ENCODE measurements around the gene INHBE. TPM values are rescaled to one million over a fixed set of nuclear protein-coding genes. Genes with fewer than 3 reads are reported as not detected.

The INHBE gene
- total and polyA plus RNA-seq, 8 donors = not detected

GRCh38 chr12:57444744-57445143 lies 10.4 kb upstream of the INHBE start:
- no peaks in the 10 kb centered on the region for H3K27me3 ChIP-seq
- intact Hi-C loops (cut with DNase I; ENCODE audit: low total_unique reads) = no loop called here
- WGBS, 5 donors = 74 to 81% (median 78%) methylated on average over 5 of the region's 5 CpGs

GRCh38 chr12:57446292-57446960 lies 8.7 kb upstream of the INHBE start:
- intact Hi-C loops (cut with DNase I; ENCODE audit: low total_unique reads) = no loop called here
- Histone ChIP-seq H3K9me3 (no peaks in the 10 kb centered on the region), H3K27ac (no peak overlapping the region), H3K27me3 (no peaks in the 10 kb centered on the region), H3K36me3 (no peaks in the 10 kb centered on the region), H3K4me3 (no peak overlapping the region), H3K4me1 (no peaks in the 10 kb centered on the region)
- DNase-seq = no peak
- 93 to 97% (median 96%) methylated on average over 6 of the region's 6 CpGs for WGBS, 5 donors
- TF ChIP-seq POLR2AphosphoS5 (IDR thresholded peaks at IDR 0.05) (no peak), POLR2A (IDR thresholded peaks at IDR 0.05) (no peak), CTCF (IDR thresholded peaks at IDR 0.05) (no peak)

More at GRCh38 chr12:57444744-57445143, 10.4 kb upstream of the INHBE start:
- H3K27ac ChIP-seq = no peak overlapping the region
- no peaks in the 10 kb centered on the region for H3K9me3 ChIP-seq
- no peaks in the 10 kb centered on the region for H3K36me3 ChIP-seq
- H3K4me3 ChIP-seq = no peak overlapping the region
- no peaks in the 10 kb centered on the region for H3K4me1 ChIP-seq
- no peak for TF ChIP-seq POLR2A (IDR thresholded peaks at IDR 0.05)
- no peak for TF ChIP-seq CTCF (IDR thresholded peaks at IDR 0.05)
- no peak for TF ChIP-seq EP300 (IDR thresholded peaks at IDR 0.05)
- TF ChIP-seq POLR2AphosphoS5 (IDR thresholded peaks at IDR 0.05) = no peak
- DNase-seq = no peak

- H3K27me3 ChIP-seq = peaks cover 0 to 8% (median 0%) of the 10 kb centered on the region in 3 donors
- WGBS, 5 donors = 86 to 94% (median 88%) methylated on average over 2 of the region's 2 CpGs
- H3K4me1 ChIP-seq = peaks cover 0 to 9% (median 3%) of the 10 kb centered on the region in 4 donors
- no peak overlapping the region for H3K4me3 ChIP-seq
- no peak for DNase-seq
- TF ChIP-seq POLR2A (IDR thresholded peaks at IDR 0.05) (no peak), POLR2AphosphoS5 (IDR thresholded peaks at IDR 0.05) (no peak), EP300 (IDR thresholded peaks at IDR 0.05) (no peak), CTCF (IDR thresholded peaks at IDR 0.05) (no peak)
- H3K36me3 ChIP-seq = no peaks in the 10 kb centered on the region
- H3K9me3 ChIP-seq = no peaks in the 10 kb centered on the region
- no peak overlapping the region for H3K27ac ChIP-seq
- intact Hi-C loops (cut with DNase I; ENCODE audit: low total_unique reads) = no loop called here
These were observed 6.4 kb upstream of the INHBE start for GRCh38 chr12:57448669-57449068.

GRCh38 chr12:57449375-57449774 lies 5.7 kb upstream of the INHBE start:
- Histone ChIP-seq H3K9me3 (no peaks in the 10 kb centered on the region), H3K4me3 (no peak overlapping the region), H3K36me3 (no peaks in the 10 kb centered on the region), H3K27ac (no peak overlapping the region), H3K27me3 (peaks cover 0 to 8% (median 0%) of the 10 kb centered on the region in 3 donors), H3K4me1 (peaks cover 0 to 9% (median 3%) of the 10 kb centered on the region in 4 donors)
- whole genome bisulfite sequencing, 5 donors = 90 to 98% (median 96%) methylated on average over 7 of the region's 7 CpGs
- no peak for DNase-seq
- TF ChIP-seq POLR2AphosphoS5 (IDR thresholded peaks at IDR 0.05) (no peak), EP300 (IDR thresholded peaks at IDR 0.05) (no peak)
- intact Hi-C loops (cut with DNase I; ENCODE audit: low total_unique reads) = no loop called here

- no peaks in the 10 kb centered on the region for H3K9me3 ChIP-seq
- intact Hi-C loops (cut with DNase I; ENCODE audit: low total_unique reads) = loop anchor here (5.0 kb wide), 1 partner anchor 143 kb away; no protein-coding TSS in a partner anchor
- H3K27me3 ChIP-seq = peaks cover 0 to 12% (median 0%) of the 10 kb centered on the region in 3 donors
- peaks cover 0 to 9% (median 3%) of the 10 kb centered on the region in 4 donors for H3K4me1 ChIP-seq
- 78 to 98% (median 92%) methylated on average over 3 of the region's 3 CpGs for WGBS, 5 donors
- H3K36me3 ChIP-seq = no peaks in the 10 kb centered on the region
- H3K27ac ChIP-seq = no peak overlapping the region
- no peak for DNase-seq
- no peak overlapping the region for H3K4me3 ChIP-seq
- TF ChIP-seq POLR2AphosphoS5 (IDR thresholded peaks at IDR 0.05) (no peak), POLR2A (IDR thresholded peaks at IDR 0.05) (no peak), CTCF (IDR thresholded peaks at IDR 0.05) (no peak), EP300 (IDR thresholded peaks at IDR 0.05) (no peak)
These were observed 5.0 kb upstream of the INHBE start for GRCh38 chr12:57450057-57450456.

Measured in stomach (tissue), 9 donors.